ENCODE data around the gene RIN3.

The RIN3 gene

GRCh38 chr14:92575061-92575747 lies 61.6 kb downstream of the RIN3 start:
- H3K27me3 ChIP-seq (ENCODE audit: insufficient read depth, poor library complexity, severe bottlenecking): no peaks in the 10 kb centered on the region
- no peaks in the 10 kb centered on the region for H3K4me1 ChIP-seq (ENCODE audit: insufficient read depth, poor library complexity, severe bottlenecking)
- DNase-seq (ENCODE audit: low spot score) (no peak), ATAC-seq (ENCODE audit: low read depth) (no peak)
- no peak overlapping the region for H3K27ac ChIP-seq (ENCODE audit: poor library complexity, severe bottlenecking)
- no peaks in the 10 kb centered on the region for H3K36me3 ChIP-seq (ENCODE audit: low read depth)
- no peaks in the 10 kb centered on the region for H3K9me3 ChIP-seq (ENCODE audit: severe bottlenecking)
- TF ChIP-seq CTCF (IDR thresholded peaks at IDR 0.05; ENCODE audit: poor library complexity, severe bottlenecking): no peak
- no peak overlapping the region for H3K4me3 ChIP-seq (ENCODE audit: severe bottlenecking)

DNA sequence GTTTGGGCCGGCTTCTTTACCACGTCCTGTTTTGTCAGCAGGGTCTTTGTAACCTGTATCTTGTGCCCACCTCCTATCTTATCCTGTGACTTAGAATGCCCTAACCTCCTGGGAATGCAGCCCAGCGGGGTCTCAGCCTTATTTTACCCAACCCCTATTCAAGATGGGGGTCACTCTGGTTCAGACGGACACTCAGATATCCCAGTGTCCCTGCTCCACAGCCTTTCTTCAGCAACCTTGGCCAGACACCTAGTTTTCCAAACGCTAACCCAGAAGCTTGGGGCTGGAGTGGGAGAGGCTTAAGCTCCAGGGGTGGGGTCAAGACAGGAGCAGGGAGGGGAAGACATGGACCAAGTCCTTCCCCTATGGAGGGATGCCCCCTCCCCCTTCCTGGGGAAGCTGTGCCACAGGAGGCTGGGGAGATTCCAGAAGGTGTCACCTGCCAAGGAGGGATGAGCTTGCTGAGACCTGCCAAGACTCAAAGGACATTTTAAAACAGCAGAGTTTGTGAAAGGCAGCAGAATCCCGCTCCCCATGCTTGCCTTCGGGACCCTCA lies 62.2 kb downstream of the RIN3 start:
- Histone ChIP-seq H3K4me3 (ENCODE audit: severe bottlenecking) (no peak overlapping the region), H3K36me3 (ENCODE audit: low read depth) (no peaks in the 10 kb centered on the region), H3K27ac (ENCODE audit: poor library complexity, severe bottlenecking) (no peak overlapping the region), H3K4me1 (ENCODE audit: insufficient read depth, poor library complexity, severe bottlenecking) (no peaks in the 10 kb centered on the region), H3K27me3 (ENCODE audit: insufficient read depth, poor library complexity, severe bottlenecking) (no peaks in the 10 kb centered on the region), H3K9me3 (ENCODE audit: severe bottlenecking) (no peaks in the 10 kb centered on the region)
- DNase-seq (ENCODE audit: low spot score) (no peak), ATAC-seq (ENCODE audit: low read depth) (no peak)
- TF ChIP-seq CTCF (IDR thresholded peaks at IDR 0.05; ENCODE audit: poor library complexity, severe bottlenecking): no peak

DNA sequence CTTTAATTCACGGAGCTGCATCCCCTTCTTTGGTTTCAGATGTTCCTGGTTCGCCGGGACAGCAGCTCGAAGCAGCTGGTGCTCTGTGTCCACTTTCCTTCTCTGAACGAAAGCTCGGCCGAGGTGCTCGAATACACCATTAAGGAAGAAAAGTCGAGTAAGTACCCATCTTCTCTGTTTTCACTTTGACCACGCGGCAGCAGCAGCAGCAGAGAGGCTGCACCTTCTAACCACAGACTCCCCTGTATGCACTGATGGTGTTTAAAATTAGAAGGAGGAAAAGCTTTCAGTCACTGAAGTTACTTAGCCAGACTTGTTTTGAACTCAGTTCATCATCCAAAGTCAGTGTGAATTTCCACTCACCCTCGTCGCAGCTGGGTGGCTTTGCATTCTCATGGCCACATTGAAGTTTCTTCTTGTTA lies 63.8 kb downstream of the RIN3 start:
- Histone ChIP-seq H3K4me3 (ENCODE audit: severe bottlenecking) (no peak overlapping the region), H3K27me3 (ENCODE audit: insufficient read depth, poor library complexity, severe bottlenecking) (no peaks in the 10 kb centered on the region), H3K9me3 (ENCODE audit: severe bottlenecking) (no peaks in the 10 kb centered on the region), H3K4me1 (ENCODE audit: insufficient read depth, poor library complexity, severe bottlenecking) (no peaks in the 10 kb centered on the region), H3K27ac (ENCODE audit: poor library complexity, severe bottlenecking) (no peak overlapping the region), H3K36me3 (ENCODE audit: low read depth) (no peaks in the 10 kb centered on the region)
- DNase-seq (ENCODE audit: low spot score) (no peak), ATAC-seq (ENCODE audit: low read depth) (no peak)
- TF ChIP-seq CTCF (IDR thresholded peaks at IDR 0.05; ENCODE audit: poor library complexity, severe bottlenecking): no peak

DNA sequence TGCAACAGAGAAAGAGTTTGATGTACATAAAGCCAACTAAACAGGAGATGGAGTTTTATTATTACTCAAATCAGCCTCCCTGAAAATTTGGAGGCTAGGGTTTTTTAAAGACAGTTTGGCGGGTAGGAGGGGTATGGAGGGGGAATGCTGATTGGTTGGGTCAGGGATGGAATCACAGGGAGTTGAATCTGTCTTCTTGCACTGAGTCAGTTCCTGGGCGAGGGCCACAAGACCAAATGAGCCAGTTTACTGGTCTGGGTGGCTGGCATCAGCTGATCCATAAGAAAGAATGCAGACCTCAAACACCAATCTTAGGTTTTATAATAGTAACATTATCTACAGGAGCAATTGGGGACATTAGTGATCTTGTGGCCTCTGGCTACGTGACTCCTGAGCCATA lies 64.9 kb downstream of the RIN3 start:
- TF ChIP-seq CTCF (IDR thresholded peaks at IDR 0.05; ENCODE audit: poor library complexity, severe bottlenecking): no peak
- DNase-seq (ENCODE audit: low spot score) (no peak), ATAC-seq (ENCODE audit: low read depth) (0 out of 3 replicates have a peak, but pooled peaks have one; percentile 50)
- no peaks in the 10 kb centered on the region for H3K4me1 ChIP-seq (ENCODE audit: insufficient read depth, poor library complexity, severe bottlenecking)
- H3K9me3 ChIP-seq (ENCODE audit: severe bottlenecking): no peaks in the 10 kb centered on the region
- H3K27ac ChIP-seq (ENCODE audit: poor library complexity, severe bottlenecking): no peak overlapping the region
- no peaks in the 10 kb centered on the region for H3K36me3 ChIP-seq (ENCODE audit: low read depth)
- no peak overlapping the region for H3K4me3 ChIP-seq (ENCODE audit: severe bottlenecking)
- no peaks in the 10 kb centered on the region for H3K27me3 ChIP-seq (ENCODE audit: insufficient read depth, poor library complexity, severe bottlenecking)

Measured in RWPE2 (cell line).